Measurements from ENCODE around the gene IL22RA2. TPM values are rescaled to one million over a fixed set of nuclear protein-coding genes. Genes with fewer than 3 reads are reported as not detected.
A peak's percentile ranks its signal among the peaks of the same experiment; 100 is the strongest.

IL22RA2 gene
- total and polyA plus RNA-seq, 4 donors, result 0.05 TPM; not detected in 3

DNA sequence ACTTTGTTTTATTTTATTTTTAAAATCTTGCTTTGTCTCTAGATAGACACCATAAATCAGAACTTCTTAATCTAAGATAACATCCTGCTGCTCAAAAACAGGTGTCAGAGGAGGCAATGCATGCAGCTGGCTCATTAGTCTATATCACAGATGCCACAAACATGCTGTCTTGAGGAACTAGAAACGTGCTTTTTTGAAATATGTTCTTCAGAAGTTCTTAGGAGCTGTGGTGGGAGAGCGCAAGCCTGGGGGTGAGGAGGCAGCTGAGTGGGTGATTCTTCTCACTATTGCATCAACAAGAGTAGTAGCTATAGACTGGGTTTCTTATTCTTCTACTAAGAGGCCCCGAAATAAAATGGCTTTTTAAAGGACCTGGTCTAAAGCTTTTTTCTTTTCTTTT is 23.4 kb downstream of the IL22RA2 start:
- no peak overlapping the region for H3K9ac ChIP-seq (ENCODE audit: low read depth in 1 of 2, low read length in 2 of 2)
- H3K27me3 ChIP-seq (ENCODE audit: control insufficient read depth in 4 of 4, insufficient read depth in 4 of 4, low read length in 3 of 4), result no peaks in the 10 kb centered on the region
- no peaks in the 10 kb centered on the region for H3K36me3 ChIP-seq (ENCODE audit: control insufficient read depth in 4 of 4, insufficient read depth in 3 of 4, low read depth in 1 of 4, low read length in 3 of 4)
- H3K4me1 ChIP-seq (ENCODE audit: control insufficient read depth in 4 of 4, insufficient read depth in 4 of 4, low read length in 3 of 4), result peaks cover 0 to 5% (median 2%) of the 10 kb centered on the region in 4 donors
- WGBS, result 84% methylated on average over 3 of the region's 3 CpGs
- no peaks in the 10 kb centered on the region for H3K9me3 ChIP-seq (ENCODE audit: control insufficient read depth in 4 of 4, low read length in 3 of 4)
- H3K27ac ChIP-seq (ENCODE audit: low read depth in 1 of 2, low read length in 2 of 2), result no peak overlapping the region
- TF ChIP-seq JUND (IDR thresholded peaks at IDR 0.05) (no peak), SP1 (IDR thresholded peaks at IDR 0.05) (no peak), RXRA (IDR thresholded peaks at IDR 0.05) (no peak), CTCF (IDR thresholded peaks at IDR 0.05; ENCODE audit: low read depth, low read length, missing input control) (no peak), HNF4G (IDR thresholded peaks at IDR 0.05) (no peak), NR2F2 (IDR thresholded peaks at IDR 0.05) (no peak), FOXA1 (IDR thresholded peaks at IDR 0.05) (no peak), RAD21 (IDR thresholded peaks at IDR 0.05) (no peak), GABPA (IDR thresholded peaks at IDR 0.05 in 1 of 2, conservative IDR thresholded peaks at IDR 0.05 in 1 of 2) (no peak), EGR1 (IDR thresholded peaks at IDR 0.05; ENCODE audit: low read depth in 2 of 2) (no peak), HNF4A (conservative IDR thresholded peaks at IDR 0.05) (no peak), TAF1 (conservative IDR thresholded peaks at IDR 0.05) (no peak), FOXA2 (IDR thresholded peaks at IDR 0.05) (no peak), YY1 (IDR thresholded peaks at IDR 0.05) (no peak), MAX (IDR thresholded peaks at IDR 0.05) (no peak)
- TF ChIP-seq, protein P1, sequence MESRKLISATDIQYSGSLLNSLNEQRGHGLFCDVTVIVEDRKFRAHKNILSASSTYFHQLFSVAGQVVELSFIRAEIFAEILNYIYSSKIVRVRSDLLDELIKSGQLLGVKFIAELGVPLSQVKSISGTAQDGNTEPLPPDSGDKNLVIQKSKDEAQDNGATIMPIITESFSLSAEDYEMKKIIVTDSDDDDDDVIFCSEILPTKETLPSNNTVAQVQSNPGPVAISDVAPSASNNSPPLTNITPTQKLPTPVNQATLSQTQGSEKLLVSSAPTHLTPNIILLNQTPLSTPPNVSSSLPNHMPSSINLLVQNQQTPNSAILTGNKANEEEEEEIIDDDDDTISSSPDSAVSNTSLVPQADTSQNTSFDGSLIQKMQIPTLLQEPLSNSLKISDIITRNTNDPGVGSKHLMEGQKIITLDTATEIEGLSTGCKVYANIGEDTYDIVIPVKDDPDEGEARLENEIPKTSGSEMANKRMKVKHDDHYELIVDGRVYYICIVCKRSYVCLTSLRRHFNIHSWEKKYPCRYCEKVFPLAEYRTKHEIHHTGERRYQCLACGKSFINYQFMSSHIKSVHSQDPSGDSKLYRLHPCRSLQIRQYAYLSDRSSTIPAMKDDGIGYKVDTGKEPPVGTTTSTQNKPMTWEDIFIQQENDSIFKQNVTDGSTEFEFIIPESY (IDR thresholded peaks at IDR 0.05), result no peak
- no peak overlapping the region for H3K4me3 ChIP-seq (ENCODE audit: low read depth in 1 of 3, low read length in 3 of 3)
- no peak for DNase-seq (ENCODE audit: low spot score)

GRCh38 chr6:137149035-137149393 is 24.4 kb downstream of the IL22RA2 start:
- peak overlapping the region in 1 of 2 donors; percentile 50 for H3K27ac ChIP-seq (ENCODE audit: low read depth in 1 of 2, low read length in 2 of 2)
- H3K4me3 ChIP-seq (ENCODE audit: low read depth in 1 of 3, low read length in 3 of 3), result no peak overlapping the region
- TF ChIP-seq FOXA2 (IDR thresholded peaks at IDR 0.05) (no peak), EGR1 (IDR thresholded peaks at IDR 0.05; ENCODE audit: low read depth in 2 of 2) (no peak), REST (IDR thresholded peaks at IDR 0.05) (no peak), JUND (IDR thresholded peaks at IDR 0.05) (no peak), TAF1 (conservative IDR thresholded peaks at IDR 0.05) (no peak), SP1 (IDR thresholded peaks at IDR 0.05) (no peak), MAX (IDR thresholded peaks at IDR 0.05) (no peak), NR2F2 (IDR thresholded peaks at IDR 0.05) (no peak), FOXA1 (IDR thresholded peaks at IDR 0.05) (no peak), RAD21 (IDR thresholded peaks at IDR 0.05) (no peak), CTCF (IDR thresholded peaks at IDR 0.05; ENCODE audit: low read depth, low read length, missing input control) (no peak), HNF4G (IDR thresholded peaks at IDR 0.05) (no peak), RXRA (IDR thresholded peaks at IDR 0.05) (no peak), YY1 (IDR thresholded peaks at IDR 0.05) (no peak), GABPA (IDR thresholded peaks at IDR 0.05 in 1 of 2, conservative IDR thresholded peaks at IDR 0.05 in 1 of 2) (no peak), HNF4A (conservative IDR thresholded peaks at IDR 0.05) (no peak)
- TF ChIP-seq, protein P2, sequence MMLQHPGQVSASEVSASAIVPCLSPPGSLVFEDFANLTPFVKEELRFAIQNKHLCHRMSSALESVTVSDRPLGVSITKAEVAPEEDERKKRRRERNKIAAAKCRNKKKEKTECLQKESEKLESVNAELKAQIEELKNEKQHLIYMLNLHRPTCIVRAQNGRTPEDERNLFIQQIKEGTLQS (IDR thresholded peaks at IDR 0.05), result no peak
- TF ChIP-seq, protein P1 (IDR thresholded peaks at IDR 0.05), result no peak
- H3K9me3 ChIP-seq (ENCODE audit: control insufficient read depth in 4 of 4, low read length in 3 of 4), result no peaks in the 10 kb centered on the region
- no peak for DNase-seq (ENCODE audit: low spot score)
- 65% methylated on average over 1 of the region's 1 CpG for WGBS
- H3K27me3 ChIP-seq (ENCODE audit: control insufficient read depth in 4 of 4, insufficient read depth in 4 of 4, low read length in 3 of 4), result no peaks in the 10 kb centered on the region
- no peaks in the 10 kb centered on the region for H3K36me3 ChIP-seq (ENCODE audit: control insufficient read depth in 4 of 4, insufficient read depth in 3 of 4, low read depth in 1 of 4, low read length in 3 of 4)
- no peak overlapping the region for H3K9ac ChIP-seq (ENCODE audit: low read depth in 1 of 2, low read length in 2 of 2)
- peaks cover 0 to 5% (median 2%) of the 10 kb centered on the region in 4 donors for H3K4me1 ChIP-seq (ENCODE audit: control insufficient read depth in 4 of 4, insufficient read depth in 4 of 4, low read length in 3 of 4)
